ENCODE results near the gene SRD5A1.

GRCh38 chr5:6687505-6687904, 54.3 kb downstream of the SRD5A1 start:
- TF ChIP-seq POLR2A (IDR thresholded peaks at IDR 0.05): no peak
- TF ChIP-seq CTCF (IDR thresholded peaks at IDR 0.05): no peak

Measured in adrenal gland (tissue), 5 donors.